B cell (primary cell): Measurements from ENCODE around the gene PSG2. TPM values are rescaled to one million over a fixed set of nuclear protein-coding genes. Genes with fewer than 3 reads are reported as not detected.

ENCODE experiments used
- polyA plus RNA-seq: library from polyadenylated mRNA; depleted of rRNA; stranded (reverse); fragments of >200 nt; gene quantifications from 2 replicates; pipeline ENCODE4 v1.2.3, GENCODE V29; 2012
- total RNA-seq, 2 donors: library from RNA; stranded (reverse); fragments of 120-200 nt in 1 of 2; gene quantifications; 1 replicate in 1 of 2; 2 replicates in 1 of 2; pipeline versions ENCODE4 v1.2.3 to v1.2.4, GENCODE V29; 2013 to 2022

Gene PSG2
- total and polyA plus RNA-seq, 2 donors (not counting 1 experiment from before 2014, with no cell fraction given) = not detected

Other genes with a start within 250 kb of the PSG2 start
- not detected in 2 replicates for gene PSG1, start 203.0 kb downstream of the PSG2 start, total RNA-seq
- gene PSG1, start 203.0 kb downstream of the PSG2 start, polyA plus RNA-seq = not detected in 2 replicates
- not detected in 2 replicates for gene PSG6, start 164.8 kb downstream of the PSG2 start, total RNA-seq
- not detected in 2 replicates for gene PSG6, start 164.8 kb downstream of the PSG2 start, polyA plus RNA-seq
- gene PSG7, start 145.5 kb downstream of the PSG2 start, total RNA-seq = not detected in 2 replicates
- not detected in 2 replicates for gene PSG7, start 145.5 kb downstream of the PSG2 start, polyA plus RNA-seq
- not detected in 2 replicates for gene PSG11, start 56.2 kb downstream of the PSG2 start, total RNA-seq
- gene PSG11, start 56.2 kb downstream of the PSG2 start, polyA plus RNA-seq = not detected in 2 replicates
- not detected in 2 replicates for gene PSG5, start 103.8 kb upstream of the PSG2 start, total RNA-seq
- not detected in 2 replicates for gene PSG5, start 103.8 kb upstream of the PSG2 start, polyA plus RNA-seq
- not detected in 2 replicates for gene PSG4, start 122.9 kb upstream of the PSG2 start, total RNA-seq
- not detected in 2 replicates for gene PSG4, start 122.9 kb upstream of the PSG2 start, polyA plus RNA-seq
- not detected in 2 replicates for gene PSG9, start 186.8 kb upstream of the PSG2 start, total RNA-seq
- not detected in 2 replicates for gene PSG9, start 186.8 kb upstream of the PSG2 start, polyA plus RNA-seq